D341Med (cell line): Measurements from ENCODE around the gene CAMSAP3.
A peak's percentile ranks its signal among the peaks of the same experiment; 100 is the strongest.
"Not testable (repeated sequence)": the region's sequence is repeated elsewhere in the genome, so short reads cannot be mapped to it uniquely, and the experiment has no call there.

Experiments used
- DNase-seq: peaks from one replicate; pipeline ENCODE4 v3.0.0; 2012; ENCODE audit warnings: low spot score

The CAMSAP3 gene

DNA sequence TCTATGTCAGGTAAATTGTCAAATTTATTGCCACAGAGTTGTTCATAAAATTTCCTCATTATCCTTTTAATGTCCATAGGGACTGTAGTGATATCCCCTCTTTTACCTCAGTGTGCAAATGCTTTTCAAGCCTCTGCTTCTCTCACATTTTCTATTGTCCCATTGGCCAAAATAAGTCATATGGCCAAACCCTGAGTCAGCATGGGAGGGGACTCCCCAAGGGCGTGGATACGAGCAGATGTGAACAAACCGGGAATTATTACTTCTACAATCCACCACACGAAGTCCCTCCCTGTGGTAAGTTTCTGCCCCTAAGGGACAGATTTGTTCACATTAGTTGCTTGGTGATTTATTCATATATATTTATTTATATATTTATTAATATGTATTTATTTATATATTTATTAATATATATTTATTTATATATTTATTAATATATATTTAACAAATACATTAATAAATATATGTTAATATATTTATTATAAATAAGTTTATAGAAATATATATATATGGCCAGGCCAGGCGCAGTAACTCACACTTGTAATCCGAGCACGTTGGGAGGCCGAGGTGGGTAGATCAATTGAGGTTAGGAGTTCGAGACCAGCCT, 20.1 kb upstream of the CAMSAP3 start:
- DNase-seq, result no peak

DNA sequence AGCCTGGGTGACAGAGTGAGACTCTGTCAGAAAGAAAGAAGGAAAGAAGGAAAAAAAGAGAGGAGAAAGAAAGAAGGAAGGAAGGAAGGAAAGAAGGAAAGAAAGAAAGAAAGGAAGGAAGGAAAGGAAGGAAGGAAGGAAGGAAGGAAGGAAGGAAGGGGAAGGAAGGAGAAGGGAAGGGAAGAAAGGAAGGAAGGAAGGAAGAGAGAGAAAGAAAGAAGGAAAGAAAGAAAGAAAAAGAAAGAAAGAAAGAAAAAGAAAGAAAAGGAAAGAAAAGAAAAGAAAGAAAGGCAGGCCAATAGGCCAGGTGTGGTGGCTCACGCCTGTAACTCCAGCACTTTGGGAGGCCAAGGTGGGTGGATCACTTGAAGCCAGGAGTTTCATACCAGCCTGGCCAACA, 18.2 kb upstream of the CAMSAP3 start:
- DNase-seq, result not testable (repeated sequence)

DNA sequence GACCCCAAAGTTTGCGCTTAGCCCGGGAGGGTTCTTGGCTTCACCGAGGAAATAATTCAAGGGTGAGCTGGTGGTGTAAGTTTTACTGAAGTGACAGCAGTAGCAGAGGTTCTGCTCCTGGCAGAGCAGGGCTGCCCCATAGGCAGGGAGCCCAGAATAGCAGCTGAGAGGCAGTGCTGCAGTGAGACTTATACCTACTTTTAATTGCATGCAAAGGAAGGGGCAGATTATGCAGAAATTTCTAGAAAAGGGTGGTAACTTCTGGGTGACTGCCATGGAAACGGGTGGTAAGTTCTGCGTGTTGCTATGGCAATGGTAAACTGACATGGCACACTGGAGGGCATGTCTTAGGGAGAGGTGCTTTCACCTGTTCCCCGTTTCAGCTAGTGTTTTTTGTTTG, 17.5 kb upstream of the CAMSAP3 start:
- no peak for DNase-seq

DNA sequence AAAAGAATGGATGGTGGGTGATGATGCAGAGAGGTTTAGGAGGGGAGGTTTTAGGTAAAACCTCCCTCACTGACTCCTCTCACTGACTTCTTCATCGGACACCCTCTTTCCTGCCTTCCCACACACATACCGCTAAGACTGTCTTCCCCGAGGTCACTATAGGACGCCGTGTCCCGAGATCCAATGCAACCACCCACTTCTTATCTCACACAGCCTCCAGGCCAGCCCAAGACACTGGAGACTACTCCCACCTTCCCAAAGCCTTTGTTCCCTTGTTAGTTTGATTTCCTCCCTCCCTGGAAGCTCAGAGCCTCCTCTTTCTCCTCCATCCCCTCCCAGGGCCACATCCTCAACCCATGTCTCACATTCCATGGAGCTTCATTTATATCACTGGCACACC, 16.5 kb upstream of the CAMSAP3 start:
- no peak for DNase-seq

DNA sequence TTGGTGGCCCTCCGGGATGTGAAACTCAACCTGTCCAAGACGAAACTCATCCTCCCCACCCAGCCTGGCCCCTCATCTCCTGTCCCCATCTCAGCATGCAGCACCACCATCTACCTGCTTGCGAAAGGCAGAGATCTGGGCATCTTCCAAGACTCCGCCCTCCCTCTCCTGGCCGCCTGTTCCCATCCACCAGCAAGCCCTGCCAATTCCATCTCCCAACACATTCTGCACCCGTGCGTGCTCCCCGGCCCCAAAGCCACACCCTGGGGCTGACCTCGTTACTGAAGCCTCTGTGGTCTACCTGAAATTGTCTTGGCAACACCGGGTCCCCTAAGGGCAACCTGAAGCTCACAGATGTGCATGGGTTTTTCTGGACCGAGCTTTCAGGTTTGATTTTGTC, 13.2 kb upstream of the CAMSAP3 start:
- DNase-seq, result peak; percentile 31

DNA sequence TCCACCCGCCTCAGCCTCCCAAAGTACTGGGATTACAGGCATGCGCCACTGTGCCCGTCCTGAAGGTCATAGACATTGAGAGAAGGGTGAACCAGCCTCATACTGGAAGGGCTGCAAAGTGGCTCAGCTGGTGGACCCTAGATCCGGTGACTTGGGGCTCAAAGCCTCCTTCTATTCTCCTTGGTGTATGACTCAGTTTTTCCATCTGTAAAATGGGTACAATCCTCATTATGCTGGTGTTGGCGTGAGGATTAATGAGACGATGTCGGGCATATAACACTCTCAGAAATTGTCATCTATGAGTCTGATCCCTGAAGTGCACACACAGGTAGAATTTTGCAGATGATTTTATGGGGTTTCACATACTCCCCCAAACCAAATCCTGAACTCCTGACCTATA, 5.8 kb upstream of the CAMSAP3 start:
- no peak for DNase-seq

DNA sequence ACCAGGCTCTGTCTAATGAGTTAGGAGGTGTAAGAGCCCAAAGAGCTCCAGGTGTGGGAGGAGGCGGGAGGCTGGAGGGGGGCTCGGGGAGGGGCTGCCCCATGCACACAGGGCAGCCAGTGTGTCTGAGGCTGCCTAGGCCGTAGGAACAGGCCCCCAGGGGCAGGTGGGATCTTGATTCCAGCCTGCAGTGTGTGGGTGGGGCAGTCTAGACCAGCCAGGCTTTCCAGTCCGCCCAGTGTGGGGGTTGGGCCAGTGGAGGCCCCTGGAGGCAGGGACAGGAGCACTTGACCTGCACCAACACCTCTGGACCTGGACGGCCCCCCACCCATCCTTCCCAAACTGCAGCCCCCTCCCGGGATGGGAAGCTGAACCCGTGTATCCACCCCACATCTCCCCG, 5.4 kb upstream of the CAMSAP3 start:
- no peak for DNase-seq

DNA sequence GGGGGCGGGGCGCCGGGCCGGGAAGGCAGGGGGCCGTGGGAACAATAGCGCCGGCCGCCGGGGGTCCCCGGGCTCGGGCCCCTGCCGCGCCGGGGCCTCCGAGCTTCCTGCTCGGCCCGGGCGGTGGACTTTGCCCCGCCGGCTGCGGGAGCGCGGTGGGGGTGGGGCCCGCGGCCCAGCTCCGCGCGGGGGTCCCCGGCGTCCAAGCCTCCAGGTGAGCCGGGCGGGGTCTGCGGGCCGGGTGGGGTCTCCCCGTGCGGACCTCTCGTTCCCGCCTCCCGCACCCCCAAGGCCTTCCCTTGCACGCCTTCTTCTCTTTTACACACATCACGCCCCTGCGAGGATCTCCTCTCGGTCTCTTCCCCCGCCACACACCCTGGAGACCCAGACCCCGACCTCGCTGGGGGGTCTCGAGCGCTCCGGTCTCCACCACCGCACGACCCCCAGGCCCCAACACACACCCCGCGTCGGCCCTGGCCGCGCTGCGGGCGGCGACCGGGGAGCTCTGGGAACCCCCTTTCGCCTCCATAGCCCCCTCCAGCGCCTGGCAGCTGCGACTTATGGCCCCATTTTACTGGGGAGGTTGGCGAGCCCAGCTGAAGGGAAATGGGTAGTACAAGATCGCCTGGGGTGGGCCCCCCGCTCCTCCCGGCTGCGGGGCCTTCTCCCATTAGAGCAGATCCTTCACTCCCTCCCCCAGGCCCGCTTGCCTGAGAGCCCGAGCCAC, 711 bp downstream of the CAMSAP3 start:
- DNase-seq, result peak; percentile 72

DNA sequence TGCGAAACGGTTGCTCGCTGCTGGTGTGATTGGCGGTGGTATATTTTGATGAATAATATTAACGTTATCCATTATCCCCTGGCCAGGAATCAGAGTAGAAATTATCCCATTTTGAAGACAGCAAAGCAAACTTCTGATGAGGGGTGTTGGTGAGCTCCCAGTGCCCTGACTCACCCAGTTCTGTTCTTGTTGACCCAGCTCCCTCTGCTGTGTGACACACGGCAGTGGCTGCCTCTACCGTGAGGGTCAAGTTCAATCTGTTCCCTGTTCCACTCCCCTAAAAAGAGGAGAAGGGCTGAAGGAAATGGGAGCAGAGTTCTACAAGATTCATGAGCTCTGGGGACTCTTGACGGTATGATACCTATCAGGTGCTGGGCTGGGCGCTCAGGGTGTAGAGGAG, 2.0 kb downstream of the CAMSAP3 start:
- peak; percentile 10 for DNase-seq

DNA sequence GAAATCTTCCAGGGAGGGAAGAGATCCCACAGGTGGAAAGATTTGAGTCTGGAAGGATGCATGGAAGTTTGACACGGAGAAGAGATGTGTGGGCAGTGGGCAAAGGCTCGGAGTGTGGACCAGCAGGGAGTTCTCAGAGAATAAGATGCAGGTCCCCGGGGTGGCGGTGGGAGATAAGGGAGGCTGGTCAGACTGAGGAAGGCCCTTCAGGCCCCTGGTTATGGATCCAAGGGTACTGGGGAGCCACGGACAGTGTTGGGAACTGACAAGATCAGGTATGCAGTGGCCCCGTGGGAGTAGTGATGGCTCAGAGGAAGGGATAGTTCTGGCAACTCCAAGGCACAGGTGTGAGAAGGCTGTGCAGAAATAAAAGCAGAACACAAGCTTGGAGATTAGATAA, 2.5 kb downstream of the CAMSAP3 start:
- no peak for DNase-seq

DNA sequence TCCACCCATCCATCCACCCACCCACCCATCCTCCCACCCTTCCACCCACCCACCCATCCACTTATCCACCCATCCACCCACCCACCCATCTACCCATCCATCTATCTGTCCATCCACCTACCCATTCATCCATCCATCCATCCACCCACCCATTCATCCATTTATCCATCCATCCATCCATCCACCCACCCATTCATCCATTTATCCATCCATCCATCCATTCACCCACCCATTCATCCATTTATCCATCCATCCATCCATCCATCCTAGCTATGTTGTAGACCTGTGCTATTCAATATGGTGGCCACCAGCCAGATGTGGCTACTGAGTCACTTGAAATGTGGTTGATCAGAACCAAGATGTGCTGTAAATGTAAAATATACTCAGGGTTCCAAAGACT, 5.1 kb downstream of the CAMSAP3 start:
- no peak for DNase-seq

DNA sequence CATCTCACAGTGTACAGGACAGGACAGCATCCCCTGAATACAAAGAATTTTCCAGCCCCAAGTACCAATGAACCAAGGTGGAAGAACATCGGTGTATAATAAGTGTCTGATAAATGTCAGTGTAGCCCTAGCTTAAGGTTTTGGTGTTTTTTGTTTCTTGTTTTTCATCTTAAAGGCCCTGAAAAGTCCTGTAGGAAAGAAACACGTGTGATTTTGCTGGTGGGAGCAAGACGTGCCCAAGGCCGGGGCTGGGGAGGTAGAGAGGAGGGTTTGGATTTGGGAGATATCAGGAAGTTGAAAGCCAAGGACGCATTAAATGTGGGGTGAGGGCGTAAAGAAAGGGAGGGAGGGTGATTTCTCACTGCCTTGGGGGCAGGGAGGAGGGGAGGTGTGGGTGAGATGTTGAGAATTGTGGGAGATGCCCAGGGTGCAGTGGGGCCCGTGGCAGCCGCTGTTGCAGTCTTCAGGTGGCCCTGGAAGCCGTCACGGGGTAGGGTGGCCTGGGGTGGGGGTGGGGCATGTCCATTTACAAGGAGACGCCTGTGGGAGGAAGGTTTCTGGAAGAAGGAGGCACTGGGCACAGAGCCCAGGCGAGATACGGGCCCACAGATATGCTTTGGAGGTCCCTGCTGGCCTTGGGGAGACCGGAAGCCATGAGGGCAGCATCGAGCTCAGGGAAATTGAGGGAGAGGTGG, 6.7 kb downstream of the CAMSAP3 start:
- DNase-seq, result peak; percentile 13

DNA sequence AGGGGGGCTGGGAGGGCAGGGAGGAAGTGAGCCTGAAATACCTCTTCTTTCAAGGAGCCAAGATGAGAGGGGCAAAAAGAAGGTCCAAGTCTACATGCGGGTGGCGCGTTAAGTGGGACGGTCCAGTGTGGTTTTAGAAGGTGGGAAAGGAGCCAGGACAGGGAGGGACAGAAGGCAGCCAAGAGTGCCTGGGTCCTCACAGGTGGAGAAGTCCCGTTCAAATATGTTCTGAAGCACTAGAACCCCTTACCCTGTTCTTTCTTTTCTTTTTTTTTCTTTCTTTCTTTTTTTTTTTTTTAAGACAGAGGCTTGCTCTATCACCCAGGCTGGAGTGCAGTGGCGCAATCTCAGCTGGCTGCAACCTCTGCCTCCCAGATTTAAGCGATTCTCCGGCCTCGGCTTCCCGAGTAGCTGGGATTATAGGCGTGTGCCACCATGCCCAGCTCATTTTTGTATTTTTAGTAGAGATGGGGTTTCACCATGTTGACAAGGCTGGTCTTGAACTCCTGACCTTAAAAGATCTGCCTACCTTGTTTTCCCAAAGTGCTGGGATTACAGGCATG, 7.4 kb downstream of the CAMSAP3 start:
- no peak for DNase-seq

DNA sequence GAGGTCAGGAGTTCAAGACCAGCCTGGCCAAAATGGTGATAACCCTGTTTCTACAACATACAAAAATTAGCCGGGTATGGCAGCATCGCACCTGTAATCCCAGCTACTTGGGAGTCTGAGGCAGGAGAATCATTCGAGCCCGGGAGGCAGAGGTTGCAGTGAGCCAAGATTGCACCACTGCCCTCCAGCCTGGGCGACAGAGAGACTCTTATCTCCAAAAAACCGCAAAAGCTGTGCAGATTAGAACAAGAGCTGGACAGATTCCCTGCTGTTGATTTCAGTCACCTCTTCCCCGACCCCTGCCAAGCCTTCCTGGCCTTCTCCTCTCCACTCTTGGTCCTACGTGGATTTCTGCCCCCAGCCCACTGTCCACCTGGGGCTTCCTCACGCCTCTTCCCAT, 8.3 kb downstream of the CAMSAP3 start:
- DNase-seq, result no peak

DNA sequence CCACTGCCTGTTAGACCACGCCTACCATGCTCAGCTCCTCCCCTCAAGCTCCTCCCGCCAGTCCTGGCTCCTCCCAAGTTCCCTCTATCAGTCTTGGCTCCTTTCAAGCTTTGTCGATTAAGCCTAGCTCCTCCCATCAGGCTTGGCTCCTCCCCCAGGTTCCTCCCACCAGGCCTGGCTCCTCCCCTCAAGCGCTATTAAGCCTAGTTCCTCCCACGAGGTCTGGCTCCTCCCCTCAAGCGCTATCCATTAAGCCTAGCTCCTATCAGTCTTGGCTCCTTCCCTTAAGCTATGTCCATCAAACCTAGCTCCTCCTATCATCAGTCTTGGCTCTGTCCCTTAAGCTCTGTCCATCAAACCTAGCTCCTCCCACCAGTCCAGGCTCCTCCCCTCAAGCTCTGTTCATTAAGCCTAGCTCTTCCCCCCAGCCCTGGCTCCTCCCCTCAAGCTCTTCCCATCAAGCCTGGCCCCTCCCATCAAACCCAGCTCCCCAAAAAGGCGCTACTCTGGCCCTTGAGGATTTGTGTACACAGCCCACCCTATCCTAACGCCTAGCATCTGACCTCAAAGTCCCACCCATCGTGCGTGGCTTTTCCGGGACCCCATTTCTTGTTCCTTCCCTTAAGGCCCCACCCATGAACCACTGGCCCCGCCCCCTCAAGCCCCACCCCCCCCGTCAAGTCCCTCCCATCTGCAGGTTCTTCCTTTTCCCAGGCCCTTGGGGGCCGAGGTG, 10.0 kb downstream of the CAMSAP3 start:
- no peak for DNase-seq

DNA sequence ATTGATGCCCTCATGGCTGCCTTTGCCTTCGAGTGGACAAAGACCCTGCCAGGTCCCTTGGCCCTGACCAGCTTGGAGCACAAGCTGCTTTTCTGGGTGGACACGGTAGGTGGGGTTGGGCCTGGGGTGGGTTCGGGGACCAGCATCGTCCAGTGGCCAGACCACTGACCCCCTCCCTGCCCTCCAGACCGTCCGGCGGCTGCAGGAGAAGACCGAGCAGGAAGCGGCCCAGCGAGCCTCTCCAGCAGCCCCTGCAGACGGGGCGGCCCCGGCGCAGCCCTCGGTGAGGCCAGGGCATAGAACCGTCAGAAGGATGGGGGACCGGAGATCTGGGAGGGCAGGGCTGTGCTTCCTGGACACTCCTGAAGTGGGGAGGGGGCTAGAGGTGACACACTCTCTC, 10.6 kb downstream of the CAMSAP3 start:
- DNase-seq, result no peak

DNA sequence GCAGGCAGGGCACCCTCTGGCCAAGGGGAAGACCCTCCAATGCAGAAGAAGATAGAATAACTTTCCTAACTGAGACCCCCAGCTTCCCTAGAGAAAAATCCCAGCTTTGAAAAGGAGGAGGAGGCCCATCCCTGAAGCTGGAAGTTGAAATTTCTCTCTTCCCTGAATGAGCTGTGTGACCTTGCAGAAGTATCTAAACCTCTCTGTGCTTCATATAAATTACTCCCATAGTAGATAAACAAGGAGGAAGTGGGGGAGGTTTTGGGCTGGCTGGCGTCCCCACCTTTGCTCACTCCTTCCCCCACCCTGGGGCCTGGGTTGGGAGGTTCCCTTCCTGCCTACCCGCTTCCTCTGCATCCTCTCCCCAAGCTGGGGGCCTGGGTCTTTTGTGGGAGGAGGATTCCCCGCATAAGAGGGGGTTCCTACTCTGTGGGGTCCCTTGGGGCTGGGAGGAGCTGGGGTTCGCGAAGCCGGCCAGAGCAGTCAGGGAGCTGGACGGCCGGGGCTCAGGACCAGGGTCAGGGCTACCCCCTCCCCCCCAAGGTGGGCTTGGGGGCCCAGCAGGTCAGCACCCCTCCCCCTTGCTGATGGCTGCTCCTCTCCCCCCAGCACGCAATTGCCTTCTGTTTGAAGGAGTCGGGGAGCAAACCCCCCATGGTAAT, 11.7 kb downstream of the CAMSAP3 start:
- DNase-seq, result no peak

DNA sequence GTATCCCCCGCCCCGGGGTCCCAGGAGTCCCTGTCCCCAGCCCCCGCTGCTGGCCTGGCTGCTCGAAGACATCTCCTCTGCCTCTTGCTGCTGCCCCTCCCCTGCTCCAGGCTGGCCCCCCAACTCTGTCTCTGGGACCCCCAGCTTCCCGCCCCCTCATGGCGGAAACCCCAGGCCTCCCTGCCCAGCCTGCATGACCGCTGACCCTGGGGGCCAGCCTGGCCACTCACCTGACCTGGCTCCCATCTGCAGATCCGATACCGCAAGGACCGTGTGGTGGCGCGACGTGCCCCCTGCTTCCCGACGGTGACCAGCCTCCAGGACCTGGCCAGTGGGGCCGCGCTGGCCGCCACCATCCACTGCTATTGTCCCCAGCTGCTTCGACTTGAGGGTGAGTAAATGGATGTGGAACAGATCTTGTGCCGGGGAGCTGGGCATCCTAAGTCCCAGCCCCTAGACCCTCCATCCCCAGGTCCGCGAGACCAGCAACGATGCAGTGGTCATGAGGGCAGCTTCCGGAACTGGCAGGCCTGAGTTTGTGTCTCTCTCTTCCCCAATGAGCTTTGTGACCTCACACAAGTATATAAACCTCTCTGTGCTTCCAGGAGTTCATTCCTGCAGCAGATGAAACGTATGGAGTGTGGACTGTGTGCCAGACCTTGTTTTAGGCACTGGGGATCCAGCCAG, 12.4 kb downstream of the CAMSAP3 start:
- no peak for DNase-seq

DNA sequence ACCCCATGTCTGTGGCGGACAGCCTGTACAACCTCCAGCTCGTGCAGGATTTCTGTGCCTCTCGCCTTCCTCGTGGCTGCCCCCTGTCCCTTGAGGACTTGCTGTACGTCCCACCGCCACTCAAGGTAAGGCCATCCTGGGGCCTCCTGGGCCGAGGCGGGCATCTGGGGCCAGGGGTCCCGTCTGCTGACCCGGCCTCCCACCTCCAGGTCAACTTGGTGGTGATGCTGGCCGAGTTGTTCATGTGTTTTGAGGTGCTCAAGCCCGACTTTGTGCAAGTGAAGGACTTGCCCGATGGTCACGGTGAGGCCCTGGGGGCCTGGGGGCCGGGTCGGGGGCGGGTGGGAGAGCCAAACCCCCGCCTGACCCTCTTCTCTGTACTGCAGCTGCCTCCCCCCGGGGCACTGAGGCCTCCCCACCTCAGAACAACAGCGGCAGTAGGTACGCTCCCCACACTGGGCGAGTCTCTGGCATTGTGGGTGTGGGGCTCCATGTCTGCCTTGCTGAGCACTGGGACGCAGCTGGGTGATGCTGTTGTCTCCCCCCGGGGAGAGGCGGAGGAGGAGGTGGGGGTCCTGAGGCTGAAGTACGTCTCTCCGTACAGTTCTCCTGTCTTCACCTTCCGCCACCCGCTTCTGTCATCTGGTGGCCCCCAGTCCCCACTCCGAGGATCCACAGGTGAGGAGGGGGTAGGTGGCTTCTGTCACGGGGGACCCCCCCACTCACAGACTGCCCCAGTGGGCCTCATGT, 15.0 kb downstream of the CAMSAP3 start:
- DNase-seq, result no peak

DNA sequence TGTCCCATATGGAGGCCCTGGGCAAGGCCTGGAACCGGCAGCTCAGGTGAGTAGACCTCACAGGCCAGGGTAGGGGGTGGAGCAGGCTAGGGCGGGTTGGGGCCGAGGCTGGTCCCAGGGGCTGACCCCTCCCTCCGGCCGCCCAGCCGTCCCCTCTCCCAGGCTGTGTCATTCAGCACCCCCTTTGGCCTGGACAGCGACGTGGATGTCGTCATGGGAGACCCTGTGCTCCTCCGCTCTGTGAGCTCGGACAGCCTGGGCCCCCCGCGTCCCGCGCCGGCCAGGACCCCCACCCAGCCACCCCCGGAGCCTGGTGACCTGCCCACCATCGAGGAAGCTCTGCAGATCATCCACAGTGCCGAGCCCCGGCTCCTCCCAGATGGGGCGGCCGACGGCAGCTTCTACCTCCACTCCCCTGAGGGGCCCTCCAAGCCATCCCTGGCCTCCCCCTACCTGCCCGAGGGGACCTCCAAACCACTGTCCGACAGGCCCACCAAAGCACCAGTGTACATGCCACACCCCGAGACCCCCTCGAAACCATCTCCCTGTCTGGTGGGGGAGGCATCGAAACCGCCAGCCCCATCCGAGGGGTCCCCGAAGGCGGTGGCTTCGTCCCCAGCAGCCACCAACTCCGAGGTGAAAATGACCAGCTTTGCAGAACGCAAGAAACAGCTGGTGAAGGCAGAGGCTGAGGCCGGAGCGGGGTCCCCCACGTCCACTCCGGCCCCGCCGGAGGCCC, 16.0 kb downstream of the CAMSAP3 start:
- DNase-seq, result no peak
